ENCODE results near the gene ARMH3. TPM values are rescaled to one million over a fixed set of nuclear protein-coding genes. Genes with fewer than 3 reads are reported as not detected.

ARMH3 gene
- total RNA-seq, 1 donor from 2014 or later = 10.7 TPM

- no peak for DNase-seq (ENCODE audit: low read depth)
- Histone ChIP-seq H3K4me3 (ENCODE audit: low read depth, low read length) (peak overlapping the region; percentile 99), H3K27me3 (ENCODE audit: control insufficient read depth, insufficient read depth, low read length) (no peaks in the 10 kb centered on the region), H3K36me3 (ENCODE audit: control insufficient read depth, insufficient read depth, low read length) (no peaks in the 10 kb centered on the region)
- no peak for TF ChIP-seq CTCF (IDR thresholded peaks at IDR 0.05; ENCODE audit: insufficient read depth, low read length, poor library complexity, severe bottlenecking)
Measured at GRCh38 chr10:101816913-101817336, 239.0 kb downstream of the ARMH3 start.

- no peak for TF ChIP-seq CTCF (IDR thresholded peaks at IDR 0.05; ENCODE audit: insufficient read depth, low read length, poor library complexity, severe bottlenecking)
- DNase-seq (ENCODE audit: low read depth) = no peak
- Histone ChIP-seq H3K4me3 (ENCODE audit: low read depth, low read length) (peak overlapping the region; percentile 99), H3K27me3 (ENCODE audit: control insufficient read depth, insufficient read depth, low read length) (no peaks in the 10 kb centered on the region), H3K36me3 (ENCODE audit: control insufficient read depth, insufficient read depth, low read length) (no peaks in the 10 kb centered on the region)
Measured at GRCh38 chr10:101816376-101816775, 239.6 kb downstream of the ARMH3 start.

GRCh38 chr10:101814466-101815071 lies 241.4 kb downstream of the ARMH3 start:
- DNase-seq (ENCODE audit: low read depth) = no peak
- Histone ChIP-seq H3K27me3 (ENCODE audit: control insufficient read depth, insufficient read depth, low read length) (no peaks in the 10 kb centered on the region), H3K36me3 (ENCODE audit: control insufficient read depth, insufficient read depth, low read length) (no peaks in the 10 kb centered on the region), H3K4me3 (ENCODE audit: low read depth, low read length) (peak overlapping the region; percentile 99)
- no peak for TF ChIP-seq CTCF (IDR thresholded peaks at IDR 0.05; ENCODE audit: insufficient read depth, low read length, poor library complexity, severe bottlenecking)

DNA sequence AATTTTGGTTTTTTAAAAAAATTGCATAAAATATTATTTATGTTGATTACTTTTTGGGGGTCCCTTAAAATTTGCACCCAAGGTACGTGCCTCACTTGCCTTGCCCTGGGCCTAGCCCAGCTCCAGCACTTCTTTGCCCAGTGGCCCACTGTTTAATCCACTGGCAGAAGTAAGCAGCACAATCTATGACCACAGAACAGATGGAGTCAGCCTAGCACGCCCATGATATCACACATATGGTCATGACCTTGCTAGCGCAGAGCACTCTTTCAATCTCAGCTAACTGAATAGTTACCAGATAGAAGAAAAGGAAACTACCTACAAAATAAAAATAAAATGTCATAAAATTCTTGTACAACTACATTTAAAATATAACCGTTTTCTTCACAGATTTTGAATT lies 243.4 kb downstream of the ARMH3 start:
- Histone ChIP-seq H3K4me3 (ENCODE audit: low read depth, low read length) (no peak overlapping the region), H3K27me3 (ENCODE audit: control insufficient read depth, insufficient read depth, low read length) (no peaks in the 10 kb centered on the region), H3K36me3 (ENCODE audit: control insufficient read depth, insufficient read depth, low read length) (no peaks in the 10 kb centered on the region)
- no peak for DNase-seq (ENCODE audit: low read depth)
- no peak for TF ChIP-seq CTCF (IDR thresholded peaks at IDR 0.05; ENCODE audit: insufficient read depth, low read length, poor library complexity, severe bottlenecking)

GRCh38 chr10:101807158-101807557 lies 248.8 kb downstream of the ARMH3 start:
- no peak for TF ChIP-seq CTCF (IDR thresholded peaks at IDR 0.05; ENCODE audit: insufficient read depth, low read length, poor library complexity, severe bottlenecking)
- no peaks in the 10 kb centered on the region for H3K36me3 ChIP-seq (ENCODE audit: control insufficient read depth, insufficient read depth, low read length)
- no peak for DNase-seq (ENCODE audit: low read depth)

DNA sequence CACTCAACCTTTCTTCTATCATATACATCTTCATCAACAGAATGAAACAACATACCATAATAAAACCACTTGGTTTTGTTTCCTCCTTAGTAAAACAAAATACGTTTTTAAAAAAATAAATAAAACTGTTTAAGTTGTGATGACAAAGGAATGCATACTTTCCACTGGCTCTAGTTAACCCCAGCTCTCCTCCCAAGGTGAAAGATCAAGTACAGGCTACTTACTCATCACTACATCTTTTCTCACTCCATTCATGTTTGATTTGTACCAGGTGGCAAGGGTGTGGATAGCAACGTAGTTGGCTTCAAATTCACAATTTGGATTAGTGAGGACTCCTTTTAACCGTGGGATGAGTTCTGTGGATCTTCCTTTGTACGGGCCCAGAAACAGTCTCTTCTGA lies 252.5 kb downstream of the ARMH3 start:
- Histone ChIP-seq H3K4me3 (ENCODE audit: low read depth, low read length) (no peak overlapping the region), H3K36me3 (ENCODE audit: control insufficient read depth, insufficient read depth, low read length) (peaks cover 2% of the 10 kb centered on the region), H3K27me3 (ENCODE audit: control insufficient read depth, insufficient read depth, low read length) (no peaks in the 10 kb centered on the region)
- no peak for DNase-seq (ENCODE audit: low read depth)
- TF ChIP-seq CTCF (IDR thresholded peaks at IDR 0.05; ENCODE audit: insufficient read depth, low read length, poor library complexity, severe bottlenecking) = no peak

More at GRCh38 chr10:101807158-101807557, 248.8 kb downstream of the ARMH3 start:
- H3K4me3 ChIP-seq (ENCODE audit: low read depth, low read length) = no peak overlapping the region
- H3K27me3 ChIP-seq (ENCODE audit: control insufficient read depth, insufficient read depth, low read length) = no peaks in the 10 kb centered on the region

All from kidney epithelial cell (primary cell).